ENCODE data around the gene DOK4. TPM values are rescaled to one million over a fixed set of nuclear protein-coding genes. Genes with fewer than 3 reads are reported as not detected.
"Not testable (repeated sequence)": the region's sequence is repeated elsewhere in the genome, so short reads cannot be mapped to it uniquely, and the experiment has no call there.

The DOK4 gene
- total RNA-seq, 1 donor from 2014 or later: 8.4 TPM

GRCh38 chr16:57507136-57508034 lies 21.1 kb upstream of the DOK4 start:
- ATAC-seq (no peak), DNase-seq (ENCODE audit: missing footprints) (no peak)
- intact Hi-C loops (cut with DNase I): no loop called here

- no peak for ATAC-seq
- no peak for DNase-seq (ENCODE audit: missing footprints)
- intact Hi-C loops (cut with DNase I): no loop called here
Measured at GRCh38 chr16:57505169-57505568, 18.9 kb upstream of the DOK4 start.

DNA sequence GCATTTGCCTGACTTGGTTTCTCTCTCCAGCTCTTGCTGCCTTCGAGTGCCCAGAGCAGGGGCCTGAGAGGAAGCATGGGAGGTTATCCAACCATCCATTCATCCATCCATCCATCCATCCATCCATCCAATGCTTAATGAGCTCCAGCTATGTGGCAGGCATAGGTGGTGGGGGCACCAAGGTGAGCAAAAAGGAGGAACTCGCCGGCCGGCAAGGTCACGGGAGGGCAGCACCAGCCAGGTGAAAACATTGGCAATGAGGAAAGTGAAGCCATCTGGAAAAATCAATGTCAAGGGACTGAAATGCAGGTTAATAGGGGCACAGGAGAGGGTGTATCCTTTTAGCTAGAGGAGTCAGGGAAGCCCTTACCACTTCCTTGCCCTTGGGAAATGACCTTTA lies 18.2 kb upstream of the DOK4 start:
- no peak for ATAC-seq
- no peak for DNase-seq (ENCODE audit: missing footprints)
- intact Hi-C loops (cut with DNase I): no loop called here

GRCh38 chr16:57504001-57504400 lies 17.7 kb upstream of the DOK4 start:
- DNase-seq (ENCODE audit: missing footprints) (no peak), ATAC-seq (no peak)
- intact Hi-C loops (cut with DNase I): no loop called here

- ATAC-seq: no peak
- intact Hi-C loops (cut with DNase I): no loop called here
- no peak for DNase-seq (ENCODE audit: missing footprints)
Measured at GRCh38 chr16:57503366-57503765, 17.1 kb upstream of the DOK4 start.

DNA sequence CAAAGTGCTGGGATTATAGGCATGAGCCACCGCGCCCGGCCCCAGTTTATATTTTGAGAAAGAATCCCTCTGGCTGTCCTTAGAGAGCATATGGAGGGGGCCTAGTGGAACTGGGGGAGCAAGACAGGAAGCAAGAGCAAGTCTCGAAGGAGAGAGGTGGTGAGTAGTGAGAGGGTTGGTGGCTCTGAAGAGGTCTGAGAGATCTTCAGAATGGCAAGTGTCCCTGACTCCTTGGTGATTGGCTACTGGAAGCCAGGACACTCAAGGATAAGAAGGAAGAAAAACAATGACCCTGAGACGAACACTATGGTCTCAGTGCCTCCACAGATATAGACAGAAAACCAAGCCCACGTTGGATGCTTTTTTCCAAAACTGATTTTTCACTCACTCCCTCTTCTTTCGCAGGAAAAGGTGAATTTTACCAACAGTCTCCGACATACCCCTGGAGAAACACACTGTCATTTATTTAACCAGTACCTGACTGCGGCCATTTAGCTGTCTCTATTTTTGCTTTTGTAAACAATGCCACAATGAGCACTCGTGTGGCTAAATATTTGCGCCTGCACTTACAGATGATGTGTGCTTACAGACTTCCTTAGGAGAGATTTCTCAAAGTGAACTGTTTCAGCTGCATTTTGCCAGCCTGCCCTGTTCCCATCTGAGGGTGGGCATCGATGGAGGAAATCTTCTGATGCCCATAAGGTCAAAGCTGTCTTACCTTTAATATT lies 15.9 kb upstream of the DOK4 start:
- no peak for ATAC-seq
- intact Hi-C loops (cut with DNase I): no loop called here
- DNase-seq (ENCODE audit: missing footprints): peak; percentile 8

GRCh38 chr16:57501492-57501891 lies 15.2 kb upstream of the DOK4 start:
- intact Hi-C loops (cut with DNase I): no loop called here
- DNase-seq (ENCODE audit: missing footprints): no peak
- no peak for ATAC-seq

DNA sequence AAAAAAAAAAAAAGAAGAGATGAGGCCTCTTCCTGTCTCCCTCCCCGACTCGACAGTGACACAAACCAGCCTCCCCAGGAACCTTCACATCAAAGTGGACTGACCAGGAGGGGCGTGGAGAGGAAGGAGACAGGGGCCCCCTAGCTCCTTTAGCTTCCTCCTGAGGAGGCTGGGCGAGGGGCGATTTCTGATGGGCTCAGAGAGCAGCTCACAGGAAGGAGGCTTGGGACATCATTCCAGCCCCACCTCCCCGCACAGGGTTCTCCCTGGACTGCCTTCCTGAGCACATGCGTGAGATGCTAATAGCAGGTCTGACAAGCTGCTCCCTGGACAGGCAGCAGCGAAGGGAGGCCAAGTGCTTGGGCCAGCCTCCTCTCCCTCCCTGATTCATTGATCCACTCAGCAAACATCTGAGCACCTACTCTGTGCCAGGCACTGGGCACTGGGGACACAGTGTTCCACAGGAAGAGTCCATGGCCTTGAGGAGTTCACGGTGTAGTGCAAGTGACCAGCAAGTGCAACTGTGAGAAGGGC lies 14.4 kb upstream of the DOK4 start:
- ATAC-seq: no peak
- intact Hi-C loops (cut with DNase I): no loop called here
- DNase-seq (ENCODE audit: missing footprints): peak; percentile 63

- ATAC-seq; intact Hi-C loops (cut with DNase I): not testable (repeated sequence)
- peak; percentile 27 for DNase-seq (ENCODE audit: missing footprints)
Measured at GRCh38 chr16:57499941-57500340, 13.6 kb upstream of the DOK4 start.

DNA sequence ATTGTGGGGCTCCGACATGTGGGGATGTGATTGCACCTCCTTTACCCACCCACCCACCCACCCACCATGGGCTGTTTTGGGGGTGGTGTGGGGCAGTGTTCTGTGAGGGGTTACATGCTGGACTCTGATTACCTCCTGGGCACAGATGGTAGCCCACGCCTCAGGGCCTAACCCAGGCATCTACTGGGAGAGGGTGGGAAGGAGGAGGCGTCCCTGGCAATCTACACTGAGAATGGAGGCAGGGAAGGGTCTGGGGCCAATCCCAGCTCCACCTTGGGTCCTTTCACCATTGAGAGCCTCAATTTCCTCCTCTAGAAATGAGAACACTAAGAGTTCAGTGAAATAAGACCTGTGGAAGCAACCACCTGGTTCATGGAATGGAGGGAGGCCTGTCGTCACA lies 11.7 kb upstream of the DOK4 start:
- intact Hi-C loops (cut with DNase I): no loop called here
- DNase-seq (ENCODE audit: missing footprints) (peak; percentile 16), ATAC-seq (no peak)

DNA sequence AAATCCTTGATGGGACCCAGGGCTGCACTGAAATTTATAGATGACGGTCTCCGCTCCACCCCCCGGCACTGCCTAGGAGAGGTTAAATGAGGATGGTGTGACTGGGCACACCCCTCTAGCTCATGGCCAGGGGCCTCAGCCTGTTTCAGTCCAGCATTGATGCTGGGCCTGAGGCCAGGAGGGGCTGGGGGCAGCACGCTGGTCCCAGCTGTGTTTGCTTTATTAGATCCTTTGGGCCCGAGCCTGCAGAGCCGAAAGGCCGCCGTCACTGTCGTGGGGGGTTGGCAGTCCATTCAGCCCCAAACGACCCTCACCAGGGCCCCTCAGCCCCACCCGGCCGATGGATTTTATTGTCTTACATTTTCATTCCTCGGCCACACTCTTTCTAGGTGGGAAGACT lies 10.8 kb upstream of the DOK4 start:
- DNase-seq (ENCODE audit: missing footprints) (peak; percentile 11), ATAC-seq (no peak)
- intact Hi-C loops (cut with DNase I): no loop called here

DNA sequence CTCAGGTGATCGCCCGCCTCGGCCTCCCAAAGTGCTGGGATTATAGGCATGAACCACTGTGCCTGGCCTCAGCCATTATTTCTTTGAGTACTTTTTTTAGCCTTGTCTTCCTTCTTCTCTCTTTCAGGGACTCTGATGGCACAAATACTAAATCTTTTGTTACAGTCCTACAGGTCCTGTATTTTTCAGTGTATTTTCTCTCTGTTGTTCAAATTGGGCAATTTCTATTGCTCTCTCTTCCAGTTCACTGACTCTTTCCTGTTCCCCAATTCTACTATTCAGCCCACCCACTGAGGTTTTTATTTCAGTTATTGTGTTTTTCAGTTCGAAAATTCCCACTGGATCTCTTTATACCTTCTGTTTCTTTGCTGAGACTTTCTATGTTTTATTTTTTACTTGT lies 7.5 kb upstream of the DOK4 start:
- DNase-seq (ENCODE audit: missing footprints) (no peak), ATAC-seq (no peak)
- intact Hi-C loops (cut with DNase I): no loop called here

DNA sequence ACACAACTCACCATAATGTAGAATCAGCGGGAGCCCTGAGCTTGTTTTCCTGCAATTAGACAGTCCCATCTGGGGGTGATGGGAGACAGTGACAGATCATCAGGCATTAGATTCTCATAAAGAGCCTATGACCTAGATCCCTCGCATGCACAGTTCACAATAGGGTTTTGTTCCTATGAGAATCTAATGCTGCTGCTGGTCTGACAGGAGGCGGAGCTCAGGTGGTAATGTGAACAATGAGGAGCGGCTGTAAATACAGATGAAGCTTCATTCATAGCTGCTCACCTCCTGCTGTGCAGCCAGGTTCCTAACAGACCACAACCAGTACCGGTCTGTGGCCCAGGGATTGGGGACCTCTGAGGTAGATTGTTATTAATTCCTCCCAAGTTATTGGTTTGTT lies 2.9 kb upstream of the DOK4 start:
- ATAC-seq (no peak), DNase-seq (ENCODE audit: missing footprints) (no peak)
- intact Hi-C loops (cut with DNase I): no loop called here

DNA sequence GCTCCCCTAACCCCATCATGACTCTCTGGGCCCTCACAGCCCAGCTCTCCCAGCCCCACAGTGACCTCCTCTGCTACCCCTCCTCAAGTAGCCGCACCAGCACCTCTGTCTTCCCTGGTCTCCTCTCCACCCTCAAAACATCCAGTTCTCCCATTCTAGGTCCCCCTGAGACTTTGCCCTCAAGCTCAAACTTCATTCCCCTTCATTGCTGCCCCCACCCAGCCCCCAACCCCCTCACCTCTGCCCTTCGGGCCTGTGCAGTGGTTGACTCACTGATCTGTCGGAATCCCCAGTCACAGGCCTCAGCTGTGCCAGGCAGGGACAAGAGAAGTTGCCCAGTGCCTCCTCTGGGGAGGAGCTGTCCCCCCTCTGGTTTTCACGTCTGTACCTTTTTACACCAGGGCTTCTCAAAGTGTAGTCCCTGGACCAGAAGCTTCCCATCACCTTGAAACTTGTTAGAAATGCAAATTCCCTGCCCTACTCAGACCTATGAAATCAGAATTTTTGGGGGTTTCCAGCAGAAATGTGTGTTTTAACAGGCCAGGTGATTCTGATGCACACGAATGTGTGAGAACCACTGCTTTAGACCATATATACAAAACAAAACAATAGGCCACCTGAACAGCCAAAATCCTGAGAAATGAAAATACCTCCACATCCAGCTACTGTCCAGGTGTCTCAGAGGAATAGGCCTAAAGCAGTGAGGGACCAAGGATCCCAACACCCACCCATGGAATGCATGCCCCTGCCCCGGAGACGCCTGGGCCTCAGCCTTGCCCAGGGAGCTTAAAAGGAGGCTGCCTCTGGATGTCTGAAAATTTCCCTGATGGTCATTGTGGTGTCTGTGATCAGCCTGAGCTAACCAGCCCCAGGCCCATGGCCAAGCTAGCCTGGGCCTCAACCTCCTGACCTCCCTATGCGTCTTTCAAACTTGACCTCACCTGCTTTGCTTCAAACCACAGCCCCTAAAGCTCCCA lies 853 bp upstream of the DOK4 start:
- DNase-seq (ENCODE audit: missing footprints) (no peak), ATAC-seq (no peak)
- intact Hi-C loops (cut with DNase I): no loop called here

DNA sequence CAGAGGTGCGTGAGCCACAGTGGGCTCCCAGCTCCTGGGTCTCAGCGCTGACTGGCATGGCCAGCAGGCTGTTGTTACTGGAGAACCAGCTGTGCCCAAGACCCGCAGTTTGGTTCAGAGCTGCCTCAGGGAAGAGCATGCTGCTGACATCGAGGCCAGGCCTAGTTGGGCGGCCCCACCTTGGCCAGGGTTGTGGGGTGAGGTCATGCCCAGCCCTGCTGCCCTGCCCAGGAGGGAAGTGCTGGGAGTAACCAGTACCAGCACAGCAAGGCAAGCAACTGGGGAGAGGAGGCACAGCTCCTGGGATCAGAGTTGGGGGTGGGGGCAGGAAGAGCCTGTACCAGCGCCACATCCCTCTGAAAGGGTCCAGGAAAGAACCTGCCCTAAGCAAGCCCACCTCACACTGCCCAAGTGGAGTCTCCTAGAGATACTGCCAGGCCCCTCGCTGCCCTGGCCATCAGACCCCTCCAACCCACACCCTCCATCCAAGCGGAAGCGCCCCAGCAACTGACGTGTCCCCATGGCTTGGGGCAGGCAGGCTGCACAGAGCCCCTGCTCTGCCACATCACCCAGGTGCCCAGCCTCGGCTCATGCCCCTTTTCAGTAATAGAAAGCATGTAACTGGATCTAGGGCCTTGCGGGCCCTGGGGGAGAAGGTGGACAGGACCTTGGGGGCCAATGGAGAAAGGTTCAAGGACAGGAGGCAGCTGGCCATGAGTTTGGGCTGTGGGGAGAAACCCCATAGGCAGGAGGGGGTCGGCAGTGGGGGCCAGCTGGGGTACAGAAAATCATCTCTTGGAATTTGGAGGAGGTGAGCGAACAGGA lies 990 bp downstream of the DOK4 start:
- no peak for DNase-seq (ENCODE audit: missing footprints)
- peak; percentile 4 for ATAC-seq
- intact Hi-C loops (cut with DNase I): no loop called here

DNA sequence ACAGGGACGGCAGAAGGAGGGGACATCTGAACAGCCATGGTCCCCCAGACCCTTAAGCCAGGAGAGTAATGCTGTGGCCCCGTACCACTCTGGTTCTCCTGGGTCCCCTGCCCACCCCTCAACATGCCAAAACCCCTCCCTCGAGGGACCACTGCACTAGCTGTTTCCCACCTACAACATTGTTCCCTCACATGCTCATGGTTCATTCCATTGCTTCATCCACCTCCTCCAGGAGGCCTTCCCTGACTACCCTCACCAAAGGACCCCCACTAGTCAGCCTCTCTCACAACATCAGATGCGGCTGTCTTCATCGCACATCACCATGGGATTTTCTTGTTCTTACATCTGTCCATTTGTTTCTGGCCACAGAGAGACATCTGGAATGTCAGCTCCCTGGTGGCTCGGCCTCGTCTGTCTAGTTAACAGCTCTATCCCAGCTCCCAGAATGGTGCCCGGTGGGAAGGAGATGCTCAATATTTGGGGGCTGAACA lies 1.7 kb downstream of the DOK4 start:
- no peak for DNase-seq (ENCODE audit: missing footprints)
- no peak for ATAC-seq
- intact Hi-C loops (cut with DNase I): no loop called here

GRCh38 chr16:57483725-57484514 lies 2.4 kb downstream of the DOK4 start:
- ATAC-seq (no peak), DNase-seq (ENCODE audit: missing footprints) (no peak)
- intact Hi-C loops (cut with DNase I): no loop called here
